Measurements from ENCODE around the gene OR8B4.

DNA sequence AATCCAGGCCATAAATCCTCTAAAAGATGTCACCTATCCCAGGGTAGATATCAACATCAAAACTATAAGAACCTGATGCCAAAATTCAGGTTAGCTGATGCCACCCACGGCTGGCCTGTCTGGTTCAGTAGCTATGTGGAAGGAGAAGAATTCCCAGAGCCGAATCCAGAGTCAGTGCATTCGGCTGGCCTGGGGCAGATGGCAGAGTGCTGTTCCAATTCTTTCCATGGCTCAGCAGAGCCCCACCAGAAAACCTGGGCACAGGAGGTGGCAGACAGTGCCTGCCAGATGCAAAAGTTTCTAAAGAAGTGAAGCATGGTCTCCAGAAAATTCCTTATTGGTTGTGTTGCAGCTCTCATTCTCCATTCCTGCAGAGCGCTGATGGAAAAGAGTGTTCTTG, 40.7 kb upstream of the OR8B4 start:
- TF ChIP-seq, protein P1, sequence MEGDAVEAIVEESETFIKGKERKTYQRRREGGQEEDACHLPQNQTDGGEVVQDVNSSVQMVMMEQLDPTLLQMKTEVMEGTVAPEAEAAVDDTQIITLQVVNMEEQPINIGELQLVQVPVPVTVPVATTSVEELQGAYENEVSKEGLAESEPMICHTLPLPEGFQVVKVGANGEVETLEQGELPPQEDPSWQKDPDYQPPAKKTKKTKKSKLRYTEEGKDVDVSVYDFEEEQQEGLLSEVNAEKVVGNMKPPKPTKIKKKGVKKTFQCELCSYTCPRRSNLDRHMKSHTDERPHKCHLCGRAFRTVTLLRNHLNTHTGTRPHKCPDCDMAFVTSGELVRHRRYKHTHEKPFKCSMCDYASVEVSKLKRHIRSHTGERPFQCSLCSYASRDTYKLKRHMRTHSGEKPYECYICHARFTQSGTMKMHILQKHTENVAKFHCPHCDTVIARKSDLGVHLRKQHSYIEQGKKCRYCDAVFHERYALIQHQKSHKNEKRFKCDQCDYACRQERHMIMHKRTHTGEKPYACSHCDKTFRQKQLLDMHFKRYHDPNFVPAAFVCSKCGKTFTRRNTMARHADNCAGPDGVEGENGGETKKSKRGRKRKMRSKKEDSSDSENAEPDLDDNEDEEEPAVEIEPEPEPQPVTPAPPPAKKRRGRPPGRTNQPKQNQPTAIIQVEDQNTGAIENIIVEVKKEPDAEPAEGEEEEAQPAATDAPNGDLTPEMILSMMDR (conservative IDR thresholded peaks at IDR 0.05; ENCODE audit: low read depth, low read length): no peak
- no peak for TF ChIP-seq EZH2 (IDR thresholded peaks at IDR 0.05; ENCODE audit: borderline replicate concordance, low read depth, low read length, poor library complexity, severe bottlenecking)
